Smooth muscle cell (in vitro differentiated cells): ENCODE data around the gene ART5. TPM values are rescaled to one million over a fixed set of nuclear protein-coding genes. Genes with fewer than 3 reads are reported as not detected.
A peak's percentile ranks its signal among the peaks of the same experiment; 100 is the strongest.
"Not testable (repeated sequence)": the region's sequence is repeated elsewhere in the genome, so short reads cannot be mapped to it uniquely, and the experiment has no call there.

ENCODE experiments used
- DNase-seq: peaks from one replicate; lab custom pipeline; 2025; ENCODE audit not compliant: unreplicated experiment; lab: John Stamatoyannopoulos, UW
- H2AFZ ChIP-seq: fragments of 200-600 bp; sonication (generic); 2 replicates; pipeline ENCODE4 v1.6.0; 2016; ENCODE audit warnings: antibody characterized with exemption, low read depth, mild to moderate bottlenecking
- H3F3A ChIP-seq: fragments of 200-600 bp; sonication (generic); 2 replicates; pipeline ENCODE4 v1.6.0; 2017; ENCODE audit warnings: antibody characterized with exemption, low read depth
- H3K27ac ChIP-seq: fragments of 200-600 bp; sonication (generic); 2 replicates; pipeline ENCODE4 v1.5.1; 2016; ENCODE audit warnings: low read depth, mild to moderate bottlenecking
- H3K27me3 ChIP-seq: fragments of 200-600 bp; sonication (generic); 2 replicates; pipeline ENCODE4 v1.6.1; 2016; ENCODE audit warnings: low read depth, mild to moderate bottlenecking
- H3K36me3 ChIP-seq: fragments of 200-600 bp; sonication (generic); 2 replicates; pipeline ENCODE4 v1.5.1; 2016; ENCODE audit warnings: low read depth
- H3K4me1 ChIP-seq: fragments of 200-600 bp; sonication (generic); 2 replicates; pipeline ENCODE4 v1.5.1; 2016; ENCODE audit warnings: low read depth
- H3K4me2 ChIP-seq: fragments of 200-600 bp; sonication (generic); 2 replicates; pipeline ENCODE4 v1.6.0; 2016; ENCODE audit warnings: mild to moderate bottlenecking
- H3K4me3 ChIP-seq: fragments of 200-600 bp; sonication (generic); 2 replicates; pipeline ENCODE4 v1.5.1; 2016; ENCODE audit warnings: mild to moderate bottlenecking
- H3K79me2 ChIP-seq: fragments of 200-600 bp; sonication (generic); 2 replicates; pipeline ENCODE4 v1.6.0; 2016; ENCODE audit warnings: low read depth, mild to moderate bottlenecking
- H3K9ac ChIP-seq: fragments of 200-600 bp; sonication (generic); 2 replicates; pipeline ENCODE4 v1.6.0; 2016; ENCODE audit warnings: low read depth
- H3K9me3 ChIP-seq: fragments of 200-600 bp; sonication (generic); replicated peaks from 2 replicates; pipeline ENCODE4 v1.5.1; 2016; ENCODE audit warnings: low read depth
- H4K20me1 ChIP-seq: fragments of 200-600 bp; sonication (generic); 2 replicates; pipeline ENCODE4 v1.6.0; 2016; ENCODE audit warnings: low read depth
- WGBS: methylation state at CpG from one replicate; pipeline ENCODE4 v1.1.7; 2016; ENCODE audit warnings: low lambda C conversion rate; 5-methylcytosine and 5-hydroxymethylcytosine counted together
- polyA plus RNA-seq: library from polyadenylated mRNA; unstranded; fragments of >200 nt; fragmentation: Nextera tagmentation; extraction: Ambion mirVana; gene quantifications from 2 replicates; pipeline ENCODE4 v1.2.1, GENCODE V29; 2016
- total RNA-seq: library from RNA; depleted of rRNA; stranded (reverse); fragments of >200 nt; gene quantifications from 2 replicates; pipeline ENCODE4 v1.2.3, GENCODE V29; 2014
- TF ChIP-seq, protein P1 (sequence below): fragments of 200-600 bp; sonication (generic); IDR thresholded peaks from 2 replicates; pipeline ENCODE4 v1.5.1; 2017; ENCODE audit warnings: borderline replicate concordance, mild to moderate bottlenecking, antibody characterized with exemption; ENCODE audit not compliant: insufficient read depth, poor library complexity, severe bottlenecking

Gene ART5
- total and polyA plus RNA-seq, 2 experiments from 2014 or later = 3.5 to 5.2 TPM

DNA sequence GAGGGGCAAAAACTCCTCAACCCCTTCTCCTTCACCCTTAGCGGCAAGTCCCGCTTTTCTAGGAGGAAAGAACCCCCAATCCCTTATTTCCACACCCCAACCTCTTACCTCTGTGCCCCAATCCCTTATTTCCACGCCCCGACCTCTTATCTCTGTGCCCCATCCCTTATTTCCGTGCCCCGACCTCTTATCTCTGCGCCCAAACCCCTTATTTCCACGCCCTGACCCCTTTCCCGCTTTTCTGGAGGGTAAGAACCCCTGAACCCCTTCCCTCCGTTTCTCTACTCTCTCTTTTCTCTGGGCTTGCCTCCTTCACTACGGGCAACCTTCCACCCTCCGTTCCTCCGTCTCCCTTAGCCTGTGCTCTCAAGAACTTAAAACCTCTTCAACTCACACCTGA lies 7.1 kb upstream of the ART5 start:
- 92% methylated on average over 10 of the region's 13 CpGs for WGBS
- H3K9me3 ChIP-seq, H3K27me3 ChIP-seq, H3K4me1 ChIP-seq, H3F3A ChIP-seq, H3K4me3 ChIP-seq, H3K36me3 ChIP-seq, H3K4me2 ChIP-seq, H3K79me2 ChIP-seq, H4K20me1 ChIP-seq, H3K27ac ChIP-seq, DNase-seq, H3K9ac ChIP-seq, H2AFZ ChIP-seq: not testable (repeated sequence)

DNA sequence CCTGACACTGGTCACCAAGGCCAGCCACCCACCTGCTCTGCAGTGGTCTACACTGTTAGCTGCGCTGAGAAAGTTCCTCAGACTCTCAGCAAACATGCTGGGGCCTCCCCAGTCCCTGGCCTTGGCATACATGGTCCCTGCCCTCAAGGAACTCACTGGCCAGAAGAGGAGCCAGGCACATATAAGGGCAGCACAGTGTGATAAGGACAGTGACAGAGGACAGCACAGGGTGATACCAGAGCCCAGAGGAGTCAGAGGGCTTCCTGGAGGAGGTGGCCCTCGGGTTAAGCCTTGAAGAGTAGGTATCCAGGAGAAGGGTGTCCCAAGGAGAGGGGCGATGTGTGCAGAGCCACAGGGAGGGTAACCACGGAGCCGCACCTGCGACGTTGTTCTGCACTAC lies 3.8 kb upstream of the ART5 start:
- Histone ChIP-seq H3K79me2 (no peaks in the 10 kb centered on the region), H3K4me3 (no peak overlapping the region), H3K27me3 (no peaks in the 10 kb centered on the region), H3F3A (no peaks in the 10 kb centered on the region), H3K36me3 (no peaks in the 10 kb centered on the region), H3K4me2 (no peak overlapping the region), H3K4me1 (peaks cover 4% of the 10 kb centered on the region), H3K9ac (no peak overlapping the region), H4K20me1 (no peaks in the 10 kb centered on the region), H3K9me3 (no peaks in the 10 kb centered on the region), H3K27ac (no peak overlapping the region), H2AFZ (no peak overlapping the region)
- WGBS = 96% methylated on average over 7 of the region's 7 CpGs
- no peak for DNase-seq
- TF ChIP-seq, protein P1, sequence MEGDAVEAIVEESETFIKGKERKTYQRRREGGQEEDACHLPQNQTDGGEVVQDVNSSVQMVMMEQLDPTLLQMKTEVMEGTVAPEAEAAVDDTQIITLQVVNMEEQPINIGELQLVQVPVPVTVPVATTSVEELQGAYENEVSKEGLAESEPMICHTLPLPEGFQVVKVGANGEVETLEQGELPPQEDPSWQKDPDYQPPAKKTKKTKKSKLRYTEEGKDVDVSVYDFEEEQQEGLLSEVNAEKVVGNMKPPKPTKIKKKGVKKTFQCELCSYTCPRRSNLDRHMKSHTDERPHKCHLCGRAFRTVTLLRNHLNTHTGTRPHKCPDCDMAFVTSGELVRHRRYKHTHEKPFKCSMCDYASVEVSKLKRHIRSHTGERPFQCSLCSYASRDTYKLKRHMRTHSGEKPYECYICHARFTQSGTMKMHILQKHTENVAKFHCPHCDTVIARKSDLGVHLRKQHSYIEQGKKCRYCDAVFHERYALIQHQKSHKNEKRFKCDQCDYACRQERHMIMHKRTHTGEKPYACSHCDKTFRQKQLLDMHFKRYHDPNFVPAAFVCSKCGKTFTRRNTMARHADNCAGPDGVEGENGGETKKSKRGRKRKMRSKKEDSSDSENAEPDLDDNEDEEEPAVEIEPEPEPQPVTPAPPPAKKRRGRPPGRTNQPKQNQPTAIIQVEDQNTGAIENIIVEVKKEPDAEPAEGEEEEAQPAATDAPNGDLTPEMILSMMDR = no peak

DNA sequence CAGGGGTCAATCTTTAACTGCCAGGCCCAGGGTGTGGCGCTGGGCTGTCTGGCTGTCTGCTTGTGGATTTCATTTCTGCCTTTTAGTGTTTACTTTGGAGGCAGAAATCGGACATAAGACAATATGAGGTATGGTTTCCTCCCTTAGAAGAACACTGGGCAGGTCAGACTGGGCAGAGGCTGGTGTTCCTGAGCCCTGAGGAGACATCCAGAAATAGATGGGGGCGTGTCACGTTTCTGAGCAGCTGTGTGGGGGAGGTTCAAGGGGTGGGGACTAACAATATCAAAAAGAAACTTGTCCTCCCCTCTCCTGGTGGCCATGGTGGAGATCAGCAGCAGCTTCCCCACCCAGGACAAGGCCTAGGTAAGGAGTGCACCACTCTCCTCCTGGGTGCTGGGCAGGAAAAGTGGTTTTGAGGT lies 3.0 kb upstream of the ART5 start, which contains the start of gene ART1:
Gene ART1, plus strand, starts transcription at position 312 of the 419 bp plus-strand sequence. CDS start 14,086 bp downstream, outside the sequence.
- TF ChIP-seq, protein P1 = no peak
- Histone ChIP-seq H3K9ac (no peak within 1 kb of the TSS), H3K27me3 (no peaks in the 10 kb centered on the region), H3F3A (no peaks in the 10 kb centered on the region), H2AFZ (no peak within 1 kb of the TSS), H4K20me1 (no peaks in the 10 kb centered on the region), H3K4me3 (no peak within 1 kb of the TSS), H3K36me3 (no peaks in the 10 kb centered on the region), H3K27ac (no peak within 1 kb of the TSS), H3K9me3 (no peaks in the 10 kb centered on the region), H3K4me1 (peaks cover 4% of the 10 kb centered on the region), H3K79me2 (no peaks in the 10 kb centered on the region), H3K4me2 (no peak within 1 kb of the TSS)
- WGBS = 88% methylated on average over 4 of the region's 4 CpGs
- DNase-seq = no peak

GRCh38 chr11:3643102-3643546 lies 1.3 kb upstream of the ART5 start:
- H3K4me1 ChIP-seq, H3K9ac ChIP-seq, H3K36me3 ChIP-seq, H3K9me3 ChIP-seq, H3K79me2 ChIP-seq, H3F3A ChIP-seq, H3K27ac ChIP-seq, DNase-seq, H3K27me3 ChIP-seq, H4K20me1 ChIP-seq: not testable (repeated sequence)
- WGBS = 30% methylated on average over 8 of the region's 11 CpGs
- H2AFZ ChIP-seq = peak overlapping the region; percentile 82
- peak overlapping the region; percentile 99 for H3K4me2 ChIP-seq
- H3K4me3 ChIP-seq = peak overlapping the region; percentile 68
